Liver (tissue), 9 donors: ENCODE results near the gene ARHGAP4. TPM values are rescaled to one million over a fixed set of nuclear protein-coding genes. Genes with fewer than 3 reads are reported as not detected.

Experiments used
- DNase-seq: peaks from one replicate; pipeline ENCODE4 v3.0.0-alpha.2; 2017; ENCODE audit warnings: low spot score
- H3K27ac ChIP-seq, 2 donors: one replicate each; pipeline ENCODE4 v1.7.0; 2013; ENCODE audit warnings: inconsistent platforms in 2 of 2, low read length in 2 of 2, control low read depth in 1 of 2, low read depth in 1 of 2, mild to moderate bottlenecking in 1 of 2
- H3K27me3 ChIP-seq, 4 donors: one replicate each; pipeline versions ENCODE4 v1.6.1 to v1.7.0; 2013; ENCODE audit warnings: low read length in 3 of 4, inconsistent platforms in 1 of 4, mild to moderate bottlenecking in 1 of 4, moderate library complexity in 1 of 4; ENCODE audit not compliant: control insufficient read depth in 4 of 4, insufficient read depth in 4 of 4
- H3K36me3 ChIP-seq, 4 donors: one replicate each; pipeline versions ENCODE4 v1.6.1 to v1.7.0; 2013; ENCODE audit warnings: low read length in 3 of 4, mild to moderate bottlenecking in 3 of 4, low read depth in 1 of 4, moderate library complexity in 1 of 4; ENCODE audit not compliant: control insufficient read depth in 4 of 4, insufficient read depth in 3 of 4
- H3K4me1 ChIP-seq, 4 donors: one replicate each; pipeline versions ENCODE4 v1.6.1 to v1.7.0; 2013; ENCODE audit warnings: low read length in 3 of 4, mild to moderate bottlenecking in 3 of 4, moderate library complexity in 1 of 4; ENCODE audit not compliant: control insufficient read depth in 4 of 4, insufficient read depth in 4 of 4
- H3K4me3 ChIP-seq, 3 donors: one replicate each; pipeline versions ENCODE4 v1.6.1 to v1.7.0; 2013; ENCODE audit warnings: low read length in 3 of 3, control low read depth in 1 of 3, low read depth in 1 of 3, mild to moderate bottlenecking in 1 of 3
- H3K9ac ChIP-seq, 2 donors: one replicate each; pipeline ENCODE4 v1.7.0; 2013; ENCODE audit warnings: low read length in 2 of 2, mild to moderate bottlenecking in 2 of 2, moderate library complexity in 2 of 2, control low read depth in 1 of 2, low read depth in 1 of 2
- H3K9me3 ChIP-seq, 4 donors: one replicate each; pipeline versions ENCODE4 v1.6.1 to v1.7.0; 2013; ENCODE audit warnings: low read length in 3 of 4; ENCODE audit not compliant: control insufficient read depth in 4 of 4
- FOXA2 ChIP-seq: IDR thresholded peaks from 2 replicates; pipeline ENCODE4 v1.6.1; 2016; ENCODE audit warnings: antibody characterized with exemption
- GABPA ChIP-seq, 2 donors: IDR thresholded peaks in 1 of 2; conservative IDR thresholded peaks in 1 of 2; 2 replicates each; pipeline ENCODE4 v1.6.1; 2016; ENCODE audit warnings: antibody characterized with exemption in 2 of 2, mild to moderate bottlenecking in 1 of 2, moderate library complexity in 1 of 2
- HNF4A ChIP-seq, 2 donors: conservative IDR thresholded peaks; 2 replicates each; pipeline ENCODE4 v1.6.1; 2016; ENCODE audit warnings: antibody characterized with exemption in 2 of 2, mild to moderate bottlenecking in 2 of 2
- HNF4G ChIP-seq: IDR thresholded peaks from 2 replicates; pipeline ENCODE4 v1.6.1; 2016; ENCODE audit warnings: antibody characterized with exemption
- MAX ChIP-seq: IDR thresholded peaks from 2 replicates; pipeline ENCODE4 v1.6.1; 2016; ENCODE audit warnings: antibody characterized with exemption
- NR2F2 ChIP-seq: IDR thresholded peaks from 2 replicates; pipeline ENCODE4 v1.6.1; 2016; ENCODE audit warnings: antibody characterized with exemption
- REST ChIP-seq: IDR thresholded peaks from 2 replicates; pipeline ENCODE4 v1.6.1; 2016; ENCODE audit warnings: antibody characterized with exemption, mild to moderate bottlenecking
- RXRA ChIP-seq, 2 donors: IDR thresholded peaks; 2 replicates each; pipeline ENCODE4 v1.6.1; 2017 to 2018; ENCODE audit warnings: antibody characterized with exemption in 2 of 2, mild to moderate bottlenecking in 1 of 2
- SP1 ChIP-seq: IDR thresholded peaks from 2 replicates; pipeline ENCODE4 v1.6.1; 2018; ENCODE audit warnings: antibody characterized with exemption, mild to moderate bottlenecking
- TAF1 ChIP-seq: conservative IDR thresholded peaks from 2 replicates; pipeline ENCODE4 v1.6.1; 2016; ENCODE audit warnings: antibody characterized with exemption, mild to moderate bottlenecking
- YY1 ChIP-seq: IDR thresholded peaks from 2 replicates; pipeline ENCODE4 v1.6.1; 2016; ENCODE audit warnings: antibody characterized with exemption, mild to moderate bottlenecking
- whole genome bisulfite sequencing: extraction: QIAGEN DNeasy Blood & Tissue Kit; methylation state at CpG from one replicate; pipeline ENCODE4 v1.1.7; 2013; 5-methylcytosine and 5-hydroxymethylcytosine counted together
- polyA plus RNA-seq, 2 donors: library from polyadenylated mRNA; stranded (reverse) in 1 of 2; unstranded in 1 of 2; fragments of 200-250 nt in 1 of 2; fragments of >200 nt in 1 of 2; fragmentation: Nextera tagmentation in 1 of 2; extraction: Ambion mirVana in 1 of 2; gene quantifications; one replicate each; pipeline versions ENCODE4 v1.2.1 to v1.2.3, GENCODE V29; 2013 to 2015
- total RNA-seq, 2 donors: library from RNA; depleted of rRNA; stranded (reverse); fragments of >200 nt; gene quantifications; one replicate each; pipeline ENCODE4 v1.2.3, GENCODE V29; 2014
- donor health status: healthy.
- donor health status: healthy.
- donor health status: healthy.
- donor health status: healthy.
- donor health status: healthy.

Gene ARHGAP4
- total and polyA plus RNA-seq, 4 donors, result 3.3 to 28.1 (median 10.2) TPM

GRCh38 chrX:153937056-153937455 is 11.0 kb upstream of the ARHGAP4 start (continued):
- TF ChIP-seq FOXA2 (no peak), NR2F2 (no peak), MAX (no peak), TAF1 (no peak)

GRCh38 chrX:153935326-153935851 is 9.3 kb upstream of the ARHGAP4 start:
- no peak overlapping the region for H3K27ac ChIP-seq
- H3K4me3 ChIP-seq, result peak overlapping the region; percentile 7 to 90 (median 39)
- no peak overlapping the region for H3K9ac ChIP-seq
- H3K27me3 ChIP-seq, result no peaks in the 10 kb centered on the region
- DNase-seq, result no peak
- TF ChIP-seq SP1 (peak; percentile 7), RXRA (IDR thresholded peaks at IDR 0.05) (peak in 1 of 2 donors; percentile 47), TAF1 (no peak)
- H3K9me3 ChIP-seq, result no peaks in the 10 kb centered on the region
- H3K36me3 ChIP-seq, result peaks cover 0 to 11% (median under 1%) of the 10 kb centered on the region in 4 donors
- peaks cover 0 to 14% (median 9%) of the 10 kb centered on the region in 4 donors for H3K4me1 ChIP-seq
- 7% methylated on average over 32 of the region's 32 CpGs for WGBS

GRCh38 chrX:153934762-153935325 is 8.8 kb upstream of the ARHGAP4 start, which contains the start of gene NAA10:
NAA10 (minus strand) TSS chrX:153935037; CDS start chrX:153934904, 133 bp downstream.
- under 1% methylated on average over 78 of the region's 87 CpGs for WGBS
- Histone ChIP-seq H3K27me3 (no peaks in the 10 kb centered on the region), H3K9ac (peak within 1 kb of the TSS; percentile 13 to 75), H3K9me3 (no peaks in the 10 kb centered on the region), H3K4me3 (peak within 1 kb of the TSS; percentile 81 to 90 (median 90)), H3K36me3 (peaks cover 0 to 15% (median 1%) of the 10 kb centered on the region in 4 donors), H3K27ac (no peak within 1 kb of the TSS), H3K4me1 (peaks cover 0 to 14% (median 9%) of the 10 kb centered on the region in 4 donors)
- TF ChIP-seq RXRA (IDR thresholded peaks at IDR 0.05), result no peak
- no peak for TF ChIP-seq REST
- no peak for TF ChIP-seq SP1
- no peak for TF ChIP-seq MAX
- no peak for TF ChIP-seq YY1
- TF ChIP-seq GABPA (IDR thresholded peaks at IDR 0.05 in 1 of 2, conservative IDR thresholded peaks at IDR 0.05 in 1 of 2), result no peak
- TF ChIP-seq NR2F2, result no peak
- TF ChIP-seq HNF4G, result no peak
- TF ChIP-seq TAF1, result no peak
- no peak for TF ChIP-seq HNF4A (conservative IDR thresholded peaks at IDR 0.05)
- DNase-seq, result peak; percentile 72
